HepG2 (cell line): ENCODE results near the gene CFAP97. TPM values are rescaled to one million over a fixed set of nuclear protein-coding genes. Genes with fewer than 3 reads are reported as not detected.

Experiments used
- ATAC-seq: fragments of 200-7000 bp; cut with Tn5 transposase; 3 replicates; pipeline ENCODE4 v1.9.1; 2020; ENCODE audit warnings: mild to moderate bottlenecking, moderate library complexity
- BruUV-seq: library from RNA; stranded (reverse); fragments of 400-500 nt; replicated peaks from 2 replicates; lab custom pipeline; 2021; lab: Mats Ljungman, UMichigan
- CTCF ChIA-PET: fragments of 300-600 bp; formaldehyde crosslinking; extraction: SDS; loops from one replicate; lab custom pipeline; 2021; ENCODE audit warnings: low total read pairs, inconsistent platforms, low intra/inter-chr PET ratio; lab: Yijun Ruan, JAX
- POLR2A ChIA-PET: fragments of 350-600 bp; sonication (Branson Sonifier 250); formaldehyde crosslinking; loops from one replicate; lab custom pipeline; 2020; ENCODE audit warnings: antibody characterized with exemption, inconsistent platforms; lab: Yijun Ruan, JAX
- DNase-seq: peaks from one replicate; pipeline ENCODE4 v3.0.0-alpha.2; 2015; ENCODE audit warnings: low spot score
- FAIRE-seq: peaks from 3 replicates; lab custom pipeline; 2011; peaks lifted over from hg19 to GRCh38; lab: Jason Lieb, UNC
- H2AFZ ChIP-seq: one replicate; pipeline ENCODE4 v1.6.1; 2011; ENCODE audit warnings: low read length, inconsistent platforms
- H3K27ac ChIP-seq: fragments of 300-600 bp; 3 replicates; pipeline ENCODE4 v1.8.0; 2011; ENCODE audit warnings: mixed run types, mild to moderate bottlenecking, mixed read lengths, low read length, inconsistent platforms; ENCODE audit not compliant: insufficient read depth; ENCODE audit errors: extremely low read length
- H3K27me3 ChIP-seq, 2 experiments: fragments of 200-600 bp in 1 of 2; 2 replicates in 1 of 2; 3 replicates in 1 of 2; pipeline versions ENCODE4 v1.6.0 to v1.8.0; 2011; ENCODE audit warnings: low read length in 2 of 2, mild to moderate bottlenecking in 2 of 2, moderate library complexity in 2 of 2, inconsistent platforms in 1 of 2; ENCODE audit not compliant: insufficient read depth in 2 of 2, control insufficient read depth in 1 of 2
- H3K36me3 ChIP-seq, 2 experiments: fragments of 200-600 bp in 1 of 2; replicated peaks in 1 of 2; 2 replicates in 1 of 2; 3 replicates in 1 of 2; pipeline versions ENCODE4 v1.5.1 to v1.8.0; 2011; ENCODE audit warnings: low read length in 2 of 2, inconsistent platforms in 1 of 2; ENCODE audit not compliant: insufficient read depth in 2 of 2, control insufficient read depth in 1 of 2
- H3K4me1 ChIP-seq: 2 replicates; pipeline ENCODE4 v1.5.1; 2012; ENCODE audit warnings: low read length, inconsistent platforms; ENCODE audit not compliant: insufficient read depth
- H3K4me2 ChIP-seq: 2 replicates; pipeline ENCODE4 v1.6.0; 2011; ENCODE audit warnings: low read depth, low read length, inconsistent platforms
- H3K4me3 ChIP-seq, 3 experiments: fragments of 200-600 bp in 1 of 3; sonication (generic), shearing (Covaris generic) in 1 of 3; replicated peaks in 1 of 3; 2 replicates each; pipeline ENCODE4 v1.5.1; 2011 to 2016; ENCODE audit warnings: low read length in 3 of 3, inconsistent platforms in 2 of 3, low read depth in 2 of 3, mild to moderate bottlenecking in 2 of 3, control low read depth in 1 of 3, mixed read lengths in 1 of 3; ENCODE audit not compliant: insufficient read depth in 1 of 3
- H3K79me2 ChIP-seq: one replicate; pipeline ENCODE4 v1.6.1; 2011; ENCODE audit warnings: low read length, inconsistent platforms; ENCODE audit not compliant: insufficient read depth
- H3K9ac ChIP-seq: 2 replicates; pipeline ENCODE4 v1.6.0; 2011; ENCODE audit warnings: mild to moderate bottlenecking, low read depth, low read length, inconsistent platforms; ENCODE audit not compliant: insufficient read depth
- H3K9me3 ChIP-seq: 2 replicates; pipeline ENCODE4 v1.5.1; 2012; ENCODE audit warnings: mild to moderate bottlenecking, low read length
- H4K20me1 ChIP-seq: 2 replicates; pipeline ENCODE4 v1.6.0; 2011; ENCODE audit warnings: inconsistent platforms, mild to moderate bottlenecking, low read length, moderate library complexity; ENCODE audit not compliant: insufficient read depth
- CEBPB ChIP-seq: IDR thresholded peaks from 2 replicates; pipeline ENCODE4 v1.6.1; 2011; ENCODE audit warnings: low read depth, low read length, improper control_type of control experiment, borderline replicate concordance
- FOSL1 ChIP-seq: sonication (generic); formaldehyde crosslinking; IDR thresholded peaks from 2 replicates; pipeline ENCODE4 v1.9.0; 2021; ENCODE audit warnings: missing genetic modification reagents, borderline replicate concordance
- HOXA7 ChIP-seq: sonication (generic); formaldehyde crosslinking; IDR thresholded peaks from 2 replicates; pipeline ENCODE4 v1.8.1; 2022; ENCODE audit warnings: mild to moderate bottlenecking, missing genetic modification reagents, moderate library complexity
- MEIS1 ChIP-seq: sonication (generic); formaldehyde crosslinking; IDR thresholded peaks from 2 replicates; pipeline ENCODE4 v1.9.0; 2021; ENCODE audit warnings: mild to moderate bottlenecking, missing genetic modification reagents, moderate library complexity, borderline replicate concordance
- RXRA ChIP-seq: sonication (generic); formaldehyde crosslinking; IDR thresholded peaks from 2 replicates; pipeline ENCODE4 v1.5.1; 2020; ENCODE audit warnings: missing genetic modification reagents
- SKI ChIP-seq: fragments of 450-650 bp; IDR thresholded peaks from one replicate; pipeline ENCODE4 v1.6.1; 2018; ENCODE audit warnings: mild to moderate bottlenecking; ENCODE audit not compliant: partially characterized antibody
- ZNF33A ChIP-seq: sonication (generic); formaldehyde crosslinking; IDR thresholded peaks from 2 replicates; pipeline ENCODE4 v1.5.1; 2020; ENCODE audit warnings: missing genetic modification reagents, mild to moderate bottlenecking, moderate library complexity, borderline replicate concordance
- ZNF383 ChIP-seq: sonication (generic); formaldehyde crosslinking; IDR thresholded peaks from 2 replicates; pipeline ENCODE4 v1.4.0; 2020; ENCODE audit warnings: missing genetic modification reagents, mild to moderate bottlenecking, borderline replicate concordance
- ZNF747 ChIP-seq: sonication (generic); formaldehyde crosslinking; IDR thresholded peaks from 2 replicates; pipeline ENCODE4 v1.8.1; 2023; ENCODE audit warnings: missing genetic modification reagents, mild to moderate bottlenecking, borderline replicate concordance
- ZNF780A ChIP-seq: sonication (generic); formaldehyde crosslinking; IDR thresholded peaks from 2 replicates; pipeline ENCODE4 v1.8.0; 2022; ENCODE audit warnings: mild to moderate bottlenecking, missing genetic modification reagents, moderate library complexity
- ZNF83 ChIP-seq: sonication (generic); formaldehyde crosslinking; IDR thresholded peaks from 2 replicates; pipeline ENCODE4 v1.4.0; 2020; ENCODE audit warnings: missing genetic modification reagents, mild to moderate bottlenecking, borderline replicate concordance
- WGBS: methylation state at CpG from one replicate; pipeline ENCODE4 v1.1.6; 2017; ENCODE audit warnings: low lambda C conversion rate; 5-methylcytosine and 5-hydroxymethylcytosine counted together
- in situ Hi-C: cut with HindIII; loops from 2 replicates; pipeline ENCODE4 v1.10.0; 2017; ENCODE audit warnings: low pct_unique_long_range_greater_than_20kb; ENCODE audit not compliant: extremely low pct_ligation_motif_present
- intact Hi-C: fragments of 100-400 bp; cut with micrococcal nuclease; formaldehyde crosslinking; loops from one replicate; pipeline ENCODE4 v1.10.0; 2022; ENCODE audit not compliant: unreplicated experiment
- polyA plus RNA-seq, 8 experiments: library from polyadenylated mRNA; depleted of rRNA in 3 of 8; stranded (reverse) in 7 of 8; unstranded in 1 of 8; fragments of >200 nt; fragmentation: Illumina TruSeq in 4 of 8; extraction: Trizol in 4 of 8; gene quantifications; 2 replicates each; pipeline versions ENCODE4 v1.2.1 to v1.2.3, GENCODE V29; 2011 to 2016; ENCODE audit warnings: low read depth in 4 of 8, missing spikeins in 1 of 8, mixed read lengths in 1 of 8; ENCODE audit not compliant: insufficient read depth in 1 of 8
- total RNA-seq, 5 experiments: library from RNA; depleted of rRNA; stranded (reverse); fragments of >200 nt; fragmentation: Illumina TruSeq; extraction: Trizol; gene quantifications; 2 replicates each; pipeline ENCODE4 v1.2.3, GENCODE V29; 2016; ENCODE audit warnings: low read depth in 1 of 5
- TF ChIP-seq, protein P1 (sequence below): sonication (generic); formaldehyde crosslinking; conservative IDR thresholded peaks from 2 replicates; pipeline ENCODE4 v1.4.0; 2020; ENCODE audit warnings: mild to moderate bottlenecking, missing genetic modification reagents, moderate library complexity
- TF ChIP-seq, protein P2 (sequence below): IDR thresholded peaks from 2 replicates; pipeline ENCODE4 v1.6.1; 2012; ENCODE audit warnings: low read depth, low read length, improper control_type of control experiment
- TF ChIP-seq, protein P3 (sequence below): sonication (generic); formaldehyde crosslinking; conservative IDR thresholded peaks from 2 replicates; pipeline ENCODE4 v1.8.0; 2022; ENCODE audit warnings: missing genetic modification reagents

CFAP97 gene
- total and polyA plus RNA-seq, 2 of the 13 experiments (the other 11 are each of a cell fraction or from before 2014, with no cell fraction given) = 32.1 to 44.4 TPM

DNA sequence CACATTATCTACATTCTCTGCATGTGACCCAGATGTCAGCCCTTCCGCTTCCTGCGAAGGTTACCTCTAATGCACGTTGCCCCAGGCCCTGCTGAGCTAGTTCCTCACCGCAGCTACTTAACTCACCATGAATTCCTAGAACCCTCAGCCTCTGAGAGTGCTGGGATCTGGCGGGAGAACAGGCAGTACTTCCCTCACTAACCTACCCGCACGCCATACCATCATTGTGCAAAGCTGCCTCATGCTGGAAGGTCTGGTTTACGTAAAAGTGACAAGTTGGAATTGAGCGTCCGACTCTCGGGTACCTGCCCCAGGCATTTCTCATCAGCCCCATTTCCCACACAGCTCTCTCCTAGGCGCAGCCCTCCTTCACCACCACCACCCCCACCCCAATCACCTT lies 54.4 kb downstream of the CFAP97 start:
- peaks cover 18% of the 10 kb centered on the region for H3K4me1 ChIP-seq
- no peak for FAIRE-seq
- peaks cover 10 to 50% of the 10 kb centered on the region in 2 experiments for H3K36me3 ChIP-seq
- POLR2A ChIA-PET = no interaction called here
- 97% methylated on average over 12 of the region's 12 CpGs for WGBS
- H3K4me3 ChIP-seq = no peak overlapping the region
- no peaks in the 10 kb centered on the region for H3K9me3 ChIP-seq
- intact Hi-C loops (no loop called here), in situ Hi-C loops (no loop called here)
- no peak for ATAC-seq
- BruUV-seq = no TSS peak
- peaks cover 4% of the 10 kb centered on the region; the same call in 1 of the 2 replicates for H4K20me1 ChIP-seq
- no peak for DNase-seq
- no peak overlapping the region for H3K9ac ChIP-seq
- H3K27me3 ChIP-seq = no peaks in the 10 kb centered on the region
- TF ChIP-seq, protein P1, sequence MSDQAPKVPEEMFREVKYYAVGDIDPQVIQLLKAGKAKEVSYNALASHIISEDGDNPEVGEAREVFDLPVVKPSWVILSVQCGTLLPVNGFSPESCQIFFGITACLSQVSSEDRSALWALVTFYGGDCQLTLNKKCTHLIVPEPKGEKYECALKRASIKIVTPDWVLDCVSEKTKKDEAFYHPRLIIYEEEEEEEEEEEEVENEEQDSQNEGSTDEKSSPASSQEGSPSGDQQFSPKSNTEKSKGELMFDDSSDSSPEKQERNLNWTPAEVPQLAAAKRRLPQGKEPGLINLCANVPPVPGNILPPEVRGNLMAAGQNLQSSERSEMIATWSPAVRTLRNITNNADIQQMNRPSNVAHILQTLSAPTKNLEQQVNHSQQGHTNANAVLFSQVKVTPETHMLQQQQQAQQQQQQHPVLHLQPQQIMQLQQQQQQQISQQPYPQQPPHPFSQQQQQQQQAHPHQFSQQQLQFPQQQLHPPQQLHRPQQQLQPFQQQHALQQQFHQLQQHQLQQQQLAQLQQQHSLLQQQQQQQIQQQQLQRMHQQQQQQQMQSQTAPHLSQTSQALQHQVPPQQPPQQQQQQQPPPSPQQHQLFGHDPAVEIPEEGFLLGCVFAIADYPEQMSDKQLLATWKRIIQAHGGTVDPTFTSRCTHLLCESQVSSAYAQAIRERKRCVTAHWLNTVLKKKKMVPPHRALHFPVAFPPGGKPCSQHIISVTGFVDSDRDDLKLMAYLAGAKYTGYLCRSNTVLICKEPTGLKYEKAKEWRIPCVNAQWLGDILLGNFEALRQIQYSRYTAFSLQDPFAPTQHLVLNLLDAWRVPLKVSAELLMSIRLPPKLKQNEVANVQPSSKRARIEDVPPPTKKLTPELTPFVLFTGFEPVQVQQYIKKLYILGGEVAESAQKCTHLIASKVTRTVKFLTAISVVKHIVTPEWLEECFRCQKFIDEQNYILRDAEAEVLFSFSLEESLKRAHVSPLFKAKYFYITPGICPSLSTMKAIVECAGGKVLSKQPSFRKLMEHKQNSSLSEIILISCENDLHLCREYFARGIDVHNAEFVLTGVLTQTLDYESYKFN = no peak
- TF ChIP-seq ZNF33A (CRISPR knock-in tag) (no peak), ZNF83 (CRISPR knock-in tag) (no peak), ZNF747 (CRISPR knock-in tag) (no peak), FOSL1 (CRISPR knock-in tag) (no peak), ZNF780A (CRISPR knock-in tag) (no peak), MEIS1 (no peak), SKI (no peak), CEBPB (no peak), HOXA7 (CRISPR knock-in tag) (no peak), RXRA (CRISPR knock-in tag) (no peak), ZNF383 (no peak)
- TF ChIP-seq, protein P2, sequence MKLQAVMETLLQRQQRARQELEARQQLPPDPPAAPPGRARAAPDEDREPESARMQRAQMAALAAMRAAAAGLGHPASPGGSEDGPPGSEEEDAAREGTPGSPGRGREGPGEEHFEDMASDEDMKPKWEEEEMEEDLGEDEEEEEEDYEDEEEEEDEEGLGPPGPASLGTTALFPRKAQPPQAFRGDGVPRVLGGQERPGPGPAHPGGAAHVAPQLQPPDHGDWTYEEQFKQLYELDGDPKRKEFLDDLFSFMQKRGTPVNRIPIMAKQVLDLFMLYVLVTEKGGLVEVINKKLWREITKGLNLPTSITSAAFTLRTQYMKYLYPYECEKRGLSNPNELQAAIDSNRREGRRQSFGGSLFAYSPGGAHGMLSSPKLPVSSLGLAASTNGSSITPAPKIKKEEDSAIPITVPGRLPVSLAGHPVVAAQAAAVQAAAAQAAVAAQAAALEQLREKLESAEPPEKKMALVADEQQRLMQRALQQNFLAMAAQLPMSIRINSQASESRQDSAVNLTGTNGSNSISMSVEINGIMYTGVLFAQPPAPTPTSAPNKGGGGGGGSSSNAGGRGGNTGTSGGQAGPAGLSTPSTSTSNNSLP = no peak
- TF ChIP-seq, protein P3, sequence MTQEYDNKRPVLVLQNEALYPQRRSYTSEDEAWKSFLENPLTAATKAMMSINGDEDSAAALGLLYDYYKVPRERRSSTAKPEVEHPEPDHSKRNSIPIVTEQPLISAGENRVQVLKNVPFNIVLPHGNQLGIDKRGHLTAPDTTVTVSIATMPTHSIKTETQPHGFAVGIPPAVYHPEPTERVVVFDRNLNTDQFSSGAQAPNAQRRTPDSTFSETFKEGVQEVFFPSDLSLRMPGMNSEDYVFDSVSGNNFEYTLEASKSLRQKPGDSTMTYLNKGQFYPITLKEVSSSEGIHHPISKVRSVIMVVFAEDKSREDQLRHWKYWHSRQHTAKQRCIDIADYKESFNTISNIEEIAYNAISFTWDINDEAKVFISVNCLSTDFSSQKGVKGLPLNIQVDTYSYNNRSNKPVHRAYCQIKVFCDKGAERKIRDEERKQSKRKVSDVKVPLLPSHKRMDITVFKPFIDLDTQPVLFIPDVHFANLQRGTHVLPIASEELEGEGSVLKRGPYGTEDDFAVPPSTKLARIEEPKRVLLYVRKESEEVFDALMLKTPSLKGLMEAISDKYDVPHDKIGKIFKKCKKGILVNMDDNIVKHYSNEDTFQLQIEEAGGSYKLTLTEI (CRISPR knock-in tag) = no peak
- TF ChIP-seq, all 625 proteins: peak for 0
- Histone ChIP-seq H3K79me2 (peaks cover 4% of the 10 kb centered on the region), H2AFZ (no peak overlapping the region), H3K4me2 (no peak overlapping the region), H3K27ac (no peak overlapping the region)
- CTCF ChIA-PET = no interaction called here
